ENCODE results near the gene RGMA.

Gene RGMA

DNA sequence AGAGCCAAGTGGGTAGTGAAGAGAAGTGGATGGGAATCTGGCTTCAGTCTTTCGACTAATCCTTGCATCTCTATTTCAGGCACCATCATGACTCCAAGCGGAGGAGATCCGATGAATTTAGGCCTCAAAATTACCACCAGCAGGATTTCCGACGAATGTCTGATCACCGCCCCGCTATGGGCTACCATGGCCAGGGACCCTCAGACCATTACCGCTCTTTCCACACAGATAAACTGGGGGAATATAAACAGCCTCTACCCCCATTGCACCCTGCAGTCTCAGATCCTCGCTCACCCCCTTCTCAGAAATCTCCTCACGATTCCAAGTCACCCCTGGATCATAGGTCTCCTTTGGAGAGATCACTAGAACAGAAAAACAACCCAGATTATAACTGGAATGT, 64.7 kb downstream of the RGMA start:
- TF ChIP-seq, protein P1, sequence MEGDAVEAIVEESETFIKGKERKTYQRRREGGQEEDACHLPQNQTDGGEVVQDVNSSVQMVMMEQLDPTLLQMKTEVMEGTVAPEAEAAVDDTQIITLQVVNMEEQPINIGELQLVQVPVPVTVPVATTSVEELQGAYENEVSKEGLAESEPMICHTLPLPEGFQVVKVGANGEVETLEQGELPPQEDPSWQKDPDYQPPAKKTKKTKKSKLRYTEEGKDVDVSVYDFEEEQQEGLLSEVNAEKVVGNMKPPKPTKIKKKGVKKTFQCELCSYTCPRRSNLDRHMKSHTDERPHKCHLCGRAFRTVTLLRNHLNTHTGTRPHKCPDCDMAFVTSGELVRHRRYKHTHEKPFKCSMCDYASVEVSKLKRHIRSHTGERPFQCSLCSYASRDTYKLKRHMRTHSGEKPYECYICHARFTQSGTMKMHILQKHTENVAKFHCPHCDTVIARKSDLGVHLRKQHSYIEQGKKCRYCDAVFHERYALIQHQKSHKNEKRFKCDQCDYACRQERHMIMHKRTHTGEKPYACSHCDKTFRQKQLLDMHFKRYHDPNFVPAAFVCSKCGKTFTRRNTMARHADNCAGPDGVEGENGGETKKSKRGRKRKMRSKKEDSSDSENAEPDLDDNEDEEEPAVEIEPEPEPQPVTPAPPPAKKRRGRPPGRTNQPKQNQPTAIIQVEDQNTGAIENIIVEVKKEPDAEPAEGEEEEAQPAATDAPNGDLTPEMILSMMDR (IDR thresholded peaks at IDR 0.05; ENCODE audit: low read depth, low read length, missing control alignments): no peak
- no peak overlapping the region for H3K4me3 ChIP-seq (ENCODE audit: low read depth, low read length)
- DNase-seq (ENCODE audit: low read depth): no peak

DNA sequence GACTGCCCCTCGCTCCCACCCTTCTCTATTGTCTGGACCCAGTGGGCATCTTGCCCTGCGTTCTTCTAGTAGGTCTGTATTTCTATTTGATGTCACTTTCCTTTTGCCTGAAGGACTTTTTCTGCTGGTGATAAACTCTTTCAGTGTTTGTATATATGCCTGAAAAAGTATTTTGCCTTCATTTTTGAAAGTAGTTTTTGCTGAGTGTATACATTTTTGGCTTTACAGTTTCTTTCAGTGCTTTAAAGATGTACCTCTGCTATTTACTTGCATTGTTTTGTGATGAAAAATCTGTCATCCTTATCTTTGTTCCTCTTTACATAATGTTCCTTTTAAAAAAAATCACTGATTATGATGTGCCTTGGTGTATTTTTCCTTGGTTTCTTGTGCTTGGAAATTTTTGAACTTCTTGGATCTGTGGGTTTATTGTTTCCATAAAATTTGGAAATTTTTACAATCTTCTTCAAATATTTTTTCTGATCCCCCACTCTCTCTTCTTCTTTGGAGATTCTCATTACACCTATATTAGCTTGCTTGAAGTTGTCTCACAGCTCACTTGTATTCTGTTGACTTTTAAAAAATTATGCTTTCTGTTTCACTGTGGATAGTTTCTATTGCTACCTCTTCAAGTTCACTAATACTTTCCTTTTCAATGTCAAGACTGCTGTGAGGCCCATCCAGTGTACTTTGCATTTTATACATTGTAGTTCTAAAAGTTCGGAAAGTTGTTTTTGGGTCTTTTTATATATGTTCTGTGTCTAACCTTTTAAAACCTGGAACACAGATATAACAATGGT, 67.8 kb downstream of the RGMA start:
- TF ChIP-seq, protein P1 (IDR thresholded peaks at IDR 0.05; ENCODE audit: low read depth, low read length, missing control alignments): no peak
- no peak overlapping the region for H3K4me3 ChIP-seq (ENCODE audit: low read depth, low read length)
- DNase-seq (ENCODE audit: low read depth): no peak

DNA sequence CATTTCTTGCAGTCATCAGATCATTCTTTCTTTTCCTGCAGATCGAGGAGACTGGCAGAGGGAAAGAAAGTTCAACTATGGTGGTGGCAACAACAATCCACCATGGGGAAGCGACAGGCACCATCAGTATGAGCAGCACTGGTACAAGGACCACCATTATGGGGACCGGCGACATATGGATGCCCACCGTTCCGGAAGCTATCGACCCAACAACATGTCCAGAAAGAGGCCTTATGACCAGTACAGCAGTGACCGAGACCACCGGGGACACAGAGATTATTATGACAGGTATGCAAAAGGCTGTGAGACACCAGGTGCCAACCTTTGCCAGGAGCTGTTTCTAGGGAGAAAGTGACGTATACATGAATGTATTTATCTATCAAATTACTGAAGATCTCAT, 69.0 kb downstream of the RGMA start:
- TF ChIP-seq, protein P1 (IDR thresholded peaks at IDR 0.05; ENCODE audit: low read depth, low read length, missing control alignments): no peak
- DNase-seq (ENCODE audit: low read depth): no peak
- H3K4me3 ChIP-seq (ENCODE audit: low read depth, low read length): no peak overlapping the region

DNA sequence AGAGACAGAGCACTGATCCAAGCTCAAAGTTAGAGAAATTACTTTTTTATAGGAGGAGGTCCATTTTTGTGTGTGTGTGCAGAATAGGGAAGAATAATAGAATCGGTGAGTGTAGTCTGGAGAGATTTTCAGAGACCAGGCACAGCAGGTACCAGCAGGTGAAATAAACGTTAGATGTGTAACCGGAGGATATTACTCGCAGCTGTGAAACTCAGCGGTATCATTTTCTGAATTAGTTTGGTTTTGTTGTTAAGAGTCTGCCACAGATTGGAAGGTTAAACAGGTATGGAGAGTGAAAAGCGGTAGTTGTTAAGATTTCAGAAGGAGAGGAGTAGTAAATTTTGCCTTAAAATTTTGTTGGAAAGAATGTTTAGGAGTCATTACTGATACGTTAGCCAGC, 69.9 kb downstream of the RGMA start:
- DNase-seq (ENCODE audit: low read depth): no peak
- TF ChIP-seq, protein P1 (IDR thresholded peaks at IDR 0.05; ENCODE audit: low read depth, low read length, missing control alignments): no peak
- no peak overlapping the region for H3K4me3 ChIP-seq (ENCODE audit: low read depth, low read length)

DNA sequence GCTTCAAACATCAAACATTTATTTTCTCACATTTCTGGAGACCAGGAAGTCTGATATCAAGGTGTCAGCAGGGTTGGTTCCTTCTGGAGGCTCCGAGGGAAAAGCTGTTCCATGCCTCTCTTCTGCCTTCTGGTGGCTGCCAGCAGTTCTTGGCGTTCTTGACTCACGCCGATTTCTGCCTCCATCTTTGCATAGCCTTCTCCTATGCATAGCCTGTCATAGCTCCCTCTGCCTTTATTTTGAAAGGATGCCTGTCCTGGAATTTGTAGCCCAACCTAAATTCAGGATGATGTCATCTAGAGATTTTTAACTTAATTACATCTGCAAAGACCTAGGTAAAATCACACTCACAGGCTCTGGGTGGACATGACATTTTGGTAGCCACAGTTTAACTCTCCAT, 70.4 kb downstream of the RGMA start:
- DNase-seq (ENCODE audit: low read depth): no peak
- TF ChIP-seq, protein P1 (IDR thresholded peaks at IDR 0.05; ENCODE audit: low read depth, low read length, missing control alignments): no peak

DNA sequence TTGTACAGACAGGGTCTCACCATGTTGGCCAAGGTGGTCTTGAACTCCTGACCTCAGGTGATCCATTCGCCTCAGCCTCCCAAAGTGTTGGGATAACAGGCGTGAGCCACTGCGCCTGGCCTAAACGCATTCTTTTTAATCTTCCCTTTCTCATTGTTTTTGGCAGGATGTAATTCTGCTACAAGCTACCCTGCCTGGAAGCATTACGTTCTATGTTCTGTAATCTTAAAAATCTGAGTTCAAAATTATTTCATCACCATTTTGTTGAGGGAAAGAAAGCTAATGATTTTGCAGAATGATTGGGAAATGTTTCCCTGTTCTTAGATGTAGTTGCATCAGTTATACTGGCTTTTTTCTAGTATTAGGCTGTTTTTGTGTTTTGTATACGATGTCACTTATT, 71.5 kb downstream of the RGMA start:
- H3K4me3 ChIP-seq (ENCODE audit: low read depth, low read length): no peak overlapping the region
- no peak for DNase-seq (ENCODE audit: low read depth)
- TF ChIP-seq, protein P1 (IDR thresholded peaks at IDR 0.05; ENCODE audit: low read depth, low read length, missing control alignments): no peak

More for the DNA sequence above, 70.4 kb downstream of the RGMA start:
- H3K4me3 ChIP-seq (ENCODE audit: low read depth, low read length): no peak overlapping the region

DNA sequence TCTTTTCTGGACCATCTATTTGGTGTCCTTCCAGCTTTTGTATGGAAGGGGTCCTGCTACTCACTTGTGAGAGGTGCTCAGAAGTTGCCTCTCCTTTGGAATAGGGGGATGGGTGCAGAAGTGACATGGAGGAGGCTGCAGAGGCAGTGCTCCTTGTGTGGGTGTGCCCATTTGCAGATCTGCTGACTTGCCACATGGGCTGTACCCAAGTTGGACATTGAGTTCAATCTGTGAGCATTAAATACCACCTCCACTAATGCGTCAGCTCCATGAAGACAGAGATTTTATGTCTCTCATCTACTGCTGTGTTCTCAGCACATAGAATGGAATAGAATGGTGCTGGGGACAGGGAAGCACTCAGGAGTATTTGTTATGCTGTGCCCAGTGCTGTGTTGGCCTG, 76.2 kb downstream of the RGMA start:
- TF ChIP-seq, protein P1 (IDR thresholded peaks at IDR 0.05; ENCODE audit: low read depth, low read length, missing control alignments): no peak

More for the DNA sequence above, 76.2 kb downstream of the RGMA start:
- no peak for DNase-seq (ENCODE audit: low read depth)
- no peak overlapping the region for H3K4me3 ChIP-seq (ENCODE audit: low read depth, low read length)

All from GM12864 (cell line).